Ishikawa (cell line): Measurements from ENCODE around the gene CXXC5.

Source experiments
- CEBPB ChIP-seq: IDR thresholded peaks from 2 replicates; pipeline ENCODE4 v1.6.1; 2012
- CREB1 ChIP-seq: IDR thresholded peaks from 2 replicates; pipeline ENCODE4 v1.6.1; 2012; ENCODE audit warnings: low read depth
- EGR1 ChIP-seq: IDR thresholded peaks from 2 replicates; pipeline ENCODE4 v1.6.1; 2012
- EP300 ChIP-seq: IDR thresholded peaks from 2 replicates; pipeline ENCODE4 v1.6.1; 2012; ENCODE audit warnings: borderline replicate concordance
- FOXM1 ChIP-seq: IDR thresholded peaks from 2 replicates; pipeline ENCODE4 v1.6.1; 2012; ENCODE audit warnings: low read depth, borderline replicate concordance
- NFIC ChIP-seq: IDR thresholded peaks from 2 replicates; pipeline ENCODE4 v1.6.1; 2012
- RAD21 ChIP-seq: IDR thresholded peaks from 2 replicates; pipeline ENCODE4 v1.6.1; 2012; ENCODE audit warnings: low read depth
- TAF1 ChIP-seq: IDR thresholded peaks from 2 replicates; pipeline ENCODE4 v1.6.1; 2012; ENCODE audit warnings: low read depth, mild to moderate bottlenecking
- TCF12 ChIP-seq: IDR thresholded peaks from 2 replicates; pipeline ENCODE4 v1.6.1; 2012; ENCODE audit warnings: low read depth
- TEAD4 ChIP-seq: IDR thresholded peaks from 2 replicates; pipeline ENCODE4 v1.6.1; 2012
- USF1 ChIP-seq: IDR thresholded peaks from 2 replicates; pipeline ENCODE4 v1.6.1; 2012
- YY1 ChIP-seq: IDR thresholded peaks from 2 replicates; pipeline ENCODE4 v1.6.1; 2012; ENCODE audit warnings: low read depth
- ZBTB7A ChIP-seq: IDR thresholded peaks from 2 replicates; pipeline ENCODE4 v1.6.1; 2012; ENCODE audit warnings: low read depth
- TF ChIP-seq, protein P1 (sequence below): IDR thresholded peaks from 2 replicates; pipeline ENCODE4 v1.6.1; 2012; ENCODE audit warnings: low read depth, mild to moderate bottlenecking
- TF ChIP-seq, protein P2 (sequence below): IDR thresholded peaks from 2 replicates; pipeline ENCODE4 v1.6.1; 2012

Gene CXXC5

GRCh38 chr5:139709582-139710318, 61.6 kb downstream of the CXXC5 start:
- TF ChIP-seq TCF12 (peak; percentile 99), TAF1 (0 out of 2 replicates have a peak, but pooled peaks have one; percentile 5), RAD21 (peak; percentile 11; the same call in 1 of the 2 replicates), CEBPB (no peak), EP300 (peak; percentile 98), ZBTB7A (peak; percentile 99), TEAD4 (no peak; the same call in none of the 2 replicates), EGR1 (peak; percentile 94), FOXM1 (peak; percentile 90), CREB1 (no peak), NFIC (peak; percentile 76), USF1 (peak; percentile 87), YY1 (no peak; the same call in 1 of the 2 replicates)
- TF ChIP-seq, protein P1, sequence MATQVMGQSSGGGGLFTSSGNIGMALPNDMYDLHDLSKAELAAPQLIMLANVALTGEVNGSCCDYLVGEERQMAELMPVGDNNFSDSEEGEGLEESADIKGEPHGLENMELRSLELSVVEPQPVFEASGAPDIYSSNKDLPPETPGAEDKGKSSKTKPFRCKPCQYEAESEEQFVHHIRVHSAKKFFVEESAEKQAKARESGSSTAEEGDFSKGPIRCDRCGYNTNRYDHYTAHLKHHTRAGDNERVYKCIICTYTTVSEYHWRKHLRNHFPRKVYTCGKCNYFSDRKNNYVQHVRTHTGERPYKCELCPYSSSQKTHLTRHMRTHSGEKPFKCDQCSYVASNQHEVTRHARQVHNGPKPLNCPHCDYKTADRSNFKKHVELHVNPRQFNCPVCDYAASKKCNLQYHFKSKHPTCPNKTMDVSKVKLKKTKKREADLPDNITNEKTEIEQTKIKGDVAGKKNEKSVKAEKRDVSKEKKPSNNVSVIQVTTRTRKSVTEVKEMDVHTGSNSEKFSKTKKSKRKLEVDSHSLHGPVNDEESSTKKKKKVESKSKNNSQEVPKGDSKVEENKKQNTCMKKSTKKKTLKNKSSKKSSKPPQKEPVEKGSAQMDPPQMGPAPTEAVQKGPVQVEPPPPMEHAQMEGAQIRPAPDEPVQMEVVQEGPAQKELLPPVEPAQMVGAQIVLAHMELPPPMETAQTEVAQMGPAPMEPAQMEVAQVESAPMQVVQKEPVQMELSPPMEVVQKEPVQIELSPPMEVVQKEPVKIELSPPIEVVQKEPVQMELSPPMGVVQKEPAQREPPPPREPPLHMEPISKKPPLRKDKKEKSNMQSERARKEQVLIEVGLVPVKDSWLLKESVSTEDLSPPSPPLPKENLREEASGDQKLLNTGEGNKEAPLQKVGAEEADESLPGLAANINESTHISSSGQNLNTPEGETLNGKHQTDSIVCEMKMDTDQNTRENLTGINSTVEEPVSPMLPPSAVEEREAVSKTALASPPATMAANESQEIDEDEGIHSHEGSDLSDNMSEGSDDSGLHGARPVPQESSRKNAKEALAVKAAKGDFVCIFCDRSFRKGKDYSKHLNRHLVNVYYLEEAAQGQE: no peak; the same call in 1 of the 2 replicates
- TF ChIP-seq, protein P2, sequence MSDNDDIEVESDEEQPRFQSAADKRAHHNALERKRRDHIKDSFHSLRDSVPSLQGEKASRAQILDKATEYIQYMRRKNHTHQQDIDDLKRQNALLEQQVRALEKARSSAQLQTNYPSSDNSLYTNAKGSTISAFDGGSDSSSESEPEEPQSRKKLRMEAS: no peak; the same call in 1 of the 2 replicates

DNA sequence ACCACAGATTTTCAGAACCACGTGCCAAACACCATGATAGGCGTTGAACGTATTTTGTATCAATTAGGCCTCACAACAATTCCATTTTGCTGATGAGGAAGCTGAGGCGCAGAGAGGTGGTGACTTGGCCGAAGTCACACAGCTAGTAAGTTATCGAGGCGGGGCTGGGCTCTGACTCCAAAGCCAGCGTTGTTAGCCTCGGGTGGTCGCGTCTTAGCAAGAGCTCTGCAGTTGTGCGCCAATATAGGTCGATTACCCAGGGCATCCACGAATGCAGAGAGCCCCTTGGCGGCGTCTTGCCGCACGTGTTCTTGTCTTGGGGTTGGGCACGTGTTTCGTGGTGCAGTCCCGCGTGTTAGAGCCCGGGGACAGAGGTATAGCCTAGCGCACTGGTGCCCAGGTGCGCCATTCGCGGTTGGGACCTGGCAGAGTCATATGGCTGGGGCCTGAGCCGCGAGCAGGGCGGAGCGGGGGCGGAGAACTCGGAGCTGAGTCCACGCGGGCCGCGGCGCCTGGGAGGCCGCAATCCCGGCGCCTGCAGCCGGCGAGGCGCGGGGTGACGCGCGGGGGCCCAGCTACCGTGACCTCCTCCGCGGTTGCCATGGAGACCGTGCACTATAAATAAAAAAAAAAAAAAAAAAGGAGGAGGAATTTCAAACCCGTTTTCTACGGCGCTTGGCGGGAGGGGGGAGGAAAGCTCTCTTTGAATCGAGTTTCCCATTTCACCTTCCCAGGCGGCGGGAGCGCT, 62.3 kb downstream of the CXXC5 start:
- no peak; the same call in 1 of the 2 replicates for TF ChIP-seq NFIC
- no peak; the same call in 1 of the 2 replicates for TF ChIP-seq TEAD4
- no peak for TF ChIP-seq FOXM1
- no peak for TF ChIP-seq CEBPB
- no peak for TF ChIP-seq ZBTB7A
- no peak for TF ChIP-seq TAF1
- TF ChIP-seq EGR1: peak; percentile 85
- TF ChIP-seq, protein P2: peak; percentile 93
- TF ChIP-seq RAD21: no peak
- TF ChIP-seq USF1: peak; percentile 50
- TF ChIP-seq YY1: peak; percentile 28; the same call in 1 of the 2 replicates

- TF ChIP-seq RAD21: peak; percentile 14; the same call in 1 of the 2 replicates
- TF ChIP-seq NFIC: peak; percentile 3; the same call in 1 of the 2 replicates
- peak; percentile 75 for TF ChIP-seq FOXM1
- peak; percentile 86 for TF ChIP-seq TCF12
- TF ChIP-seq EGR1: no peak
- TF ChIP-seq, protein P2: no peak
- TF ChIP-seq EP300: peak; percentile 85
- TF ChIP-seq ZBTB7A: peak; percentile 63; the same call in 1 of the 2 replicates
- TF ChIP-seq TEAD4: no peak; the same call in none of the 2 replicates
These were observed 63.1 kb downstream of the CXXC5 start for GRCh38 chr5:139711067-139711905.

DNA sequence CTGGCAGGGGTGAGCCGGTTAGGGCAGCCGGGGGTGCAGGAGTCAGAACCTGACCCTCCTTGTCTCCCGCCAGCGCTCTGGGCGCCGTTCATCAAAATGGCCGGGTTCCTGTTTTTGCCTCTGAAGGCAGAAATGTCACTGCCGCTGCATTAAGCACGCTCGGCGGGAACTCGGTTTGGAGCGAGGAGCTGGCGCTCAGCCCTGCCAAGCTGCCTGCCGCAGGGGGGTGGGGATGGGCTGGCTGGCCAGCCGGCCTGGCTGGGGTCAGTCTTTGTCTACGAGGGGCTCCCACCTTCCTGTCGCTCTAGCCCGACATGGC, 63.7 kb downstream of the CXXC5 start:
- TF ChIP-seq NFIC (no peak), EGR1 (no peak)

DNA sequence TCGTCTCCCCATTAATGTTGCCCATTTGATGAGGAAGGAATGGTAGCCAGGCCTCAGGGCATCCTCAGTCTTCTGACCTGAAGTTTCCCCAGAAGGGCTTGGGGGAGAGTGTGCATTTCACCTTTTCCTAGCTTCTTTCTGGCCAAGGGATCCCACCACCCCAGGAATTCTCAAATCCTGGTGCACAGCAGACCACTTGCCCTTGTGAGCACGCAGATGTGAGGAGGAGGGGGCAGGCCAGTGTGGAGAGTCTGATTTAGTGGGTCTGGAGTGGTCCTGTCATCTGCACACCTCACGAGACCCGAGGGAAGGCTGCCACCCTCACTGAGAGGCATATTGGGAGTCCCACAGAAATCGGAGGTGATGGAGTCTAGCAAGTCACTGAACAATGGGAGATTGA, 64.3 kb downstream of the CXXC5 start:
- TF ChIP-seq TAF1 (no peak), CEBPB (no peak), TEAD4 (no peak), TCF12 (no peak), EGR1 (no peak), YY1 (no peak), USF1 (no peak), RAD21 (no peak), CREB1 (no peak), ZBTB7A (no peak)
- TF ChIP-seq, protein P2: no peak
